IgD-negative memory B cell (primary cell): ENCODE data around the gene ATP6V1F. TPM values are rescaled to one million over a fixed set of nuclear protein-coding genes. Genes with fewer than 3 reads are reported as not detected.

ENCODE experiments used
- H3K27ac Mint-ChIP-seq, 3 donors: one replicate each; pipeline ENCODE4 v1.8.0; 2020 to 2022; ENCODE audit warnings: mild to moderate bottlenecking in 3 of 3, mixed read lengths in 3 of 3, moderate library complexity in 1 of 3
- H3K27me3 Mint-ChIP-seq: one replicate; pipeline ENCODE4 v1.8.0; 2021; ENCODE audit warnings: mixed read lengths
- H3K36me3 Mint-ChIP-seq: one replicate; pipeline ENCODE4 v1.8.0; 2020; ENCODE audit warnings: mild to moderate bottlenecking, mixed read lengths
- H3K4me1 Mint-ChIP-seq, 3 donors: one replicate each; pipeline ENCODE4 v1.8.0; 2020 to 2022; ENCODE audit warnings: mixed read lengths in 3 of 3, mild to moderate bottlenecking in 1 of 3
- H3K4me3 Mint-ChIP-seq, 4 donors: one replicate each; pipeline ENCODE4 v1.8.0; 2020 to 2022; ENCODE audit warnings: mild to moderate bottlenecking in 4 of 4, mixed read lengths in 4 of 4, moderate library complexity in 3 of 4
- H3K9me3 Mint-ChIP-seq, 3 donors: one replicate each; pipeline ENCODE4 v1.8.0; 2020 to 2021; ENCODE audit warnings: mixed read lengths in 3 of 3, mild to moderate bottlenecking in 1 of 3
- polyA plus RNA-seq: library from polyadenylated mRNA; unstranded; fragments of 300-500 nt; fragmentation: Illumina TruSeq; gene quantifications from one replicate; pipeline ENCODE4 v1.2.3, GENCODE V29; 2021

Gene ATP6V1F
- polyA plus RNA-seq, 1 donor from 2014 or later: 325 TPM

DNA sequence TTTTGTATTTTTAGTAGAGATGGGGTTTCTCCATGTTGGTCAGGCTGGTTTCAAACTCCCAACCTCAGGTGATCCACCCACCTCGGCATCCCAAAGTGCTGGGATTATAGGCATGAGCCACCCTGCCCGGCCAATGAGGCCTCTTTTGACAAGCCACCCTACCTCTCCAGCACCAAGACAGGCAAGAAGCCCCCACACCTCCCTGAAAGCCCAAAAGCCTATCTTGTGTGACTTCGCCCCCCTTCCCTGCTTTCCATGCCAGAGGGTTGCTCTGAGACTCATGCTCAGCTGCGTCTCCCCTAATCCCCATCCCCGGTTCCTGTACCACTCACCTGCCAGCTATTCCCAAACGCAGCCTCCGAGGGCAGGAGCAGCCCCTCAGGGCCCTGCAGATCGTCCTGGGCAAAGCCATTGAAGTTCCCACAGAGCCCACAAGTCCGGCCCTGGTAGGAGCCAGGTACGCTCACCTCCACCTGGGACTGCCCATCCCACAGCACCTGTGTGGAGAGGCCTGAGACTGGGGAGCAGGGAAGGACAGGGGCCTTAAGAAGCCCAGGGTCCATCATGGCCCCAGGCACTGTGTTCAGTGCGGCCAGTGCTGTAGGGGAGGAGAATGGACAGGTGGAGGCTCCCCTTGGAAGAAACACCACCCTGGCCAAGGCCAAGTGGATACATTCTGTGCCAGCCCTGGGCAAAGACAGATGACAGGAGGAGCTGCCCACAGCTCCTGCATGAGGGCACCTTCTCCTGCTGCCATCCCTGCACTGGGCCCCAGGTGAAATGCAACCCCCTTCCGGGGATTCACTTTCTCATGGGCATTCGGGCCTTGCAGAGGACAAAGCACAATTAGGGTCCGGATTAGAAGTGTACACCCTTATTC is 15.8 kb downstream of the ATP6V1F start:
- H3K27me3 Mint-ChIP-seq: no peaks in the 10 kb centered on the region
- H3K27ac Mint-ChIP-seq: no peak overlapping the region
- H3K9me3 Mint-ChIP-seq: no peaks in the 10 kb centered on the region
- H3K4me1 Mint-ChIP-seq: peaks cover 1 to 2% (median 2%) of the 10 kb centered on the region in 3 donors
- no peak overlapping the region for H3K4me3 Mint-ChIP-seq
- H3K36me3 Mint-ChIP-seq: peaks cover 2% of the 10 kb centered on the region

GRCh38 chr7:128879461-128879938 is 16.8 kb downstream of the ATP6V1F start:
- Mint-ChIP-seq H3K27me3 (no peaks in the 10 kb centered on the region), H3K9me3 (no peaks in the 10 kb centered on the region), H3K36me3 (peaks cover 2% of the 10 kb centered on the region), H3K4me3 (no peak overlapping the region), H3K4me1 (peaks cover 4 to 6% (median 5%) of the 10 kb centered on the region in 3 donors), H3K27ac (no peak overlapping the region)

DNA sequence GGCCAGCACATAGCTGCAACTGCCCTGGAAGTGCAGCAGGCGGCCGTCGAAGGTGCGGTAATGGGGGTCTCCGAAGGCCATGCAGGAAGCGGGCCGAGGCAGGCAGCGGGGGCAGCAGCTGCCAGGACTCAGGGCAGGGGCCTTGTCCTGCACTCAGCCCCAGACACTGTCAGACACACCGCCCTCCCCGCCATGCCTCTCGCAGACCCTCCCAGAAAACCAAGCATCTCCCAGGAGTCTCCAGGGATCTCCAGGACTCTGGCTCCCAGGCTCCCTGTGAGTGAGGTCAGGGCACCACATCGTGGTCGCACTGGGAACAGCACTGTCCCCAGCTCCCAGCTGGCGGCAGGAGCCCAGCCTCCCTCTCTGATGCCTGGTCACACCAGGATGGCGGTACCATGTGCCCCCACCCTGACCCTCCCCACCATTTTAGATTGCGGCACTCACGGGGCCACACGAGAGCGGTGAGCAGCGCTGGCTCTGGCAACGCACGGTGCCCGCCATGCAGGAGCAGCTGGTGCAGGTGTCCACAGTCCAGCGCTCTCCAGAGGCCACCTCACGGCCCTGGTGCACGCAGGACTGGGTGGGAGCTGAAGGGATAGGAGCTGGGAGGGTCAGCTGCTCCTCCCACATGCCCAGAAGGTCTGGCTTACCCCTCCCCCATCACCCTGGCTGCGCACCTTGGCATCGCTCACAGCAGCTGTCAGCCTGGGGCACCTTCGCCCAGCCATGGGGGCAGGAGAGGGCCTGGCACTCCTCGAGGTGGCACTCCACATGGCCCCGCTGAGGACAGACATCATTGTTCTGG is 17.5 kb downstream of the ATP6V1F start:
- Mint-ChIP-seq H3K4me3 (no peak overlapping the region), H3K9me3 (no peaks in the 10 kb centered on the region), H3K4me1 (peaks cover 4 to 6% (median 5%) of the 10 kb centered on the region in 3 donors), H3K36me3 (peaks cover 2% of the 10 kb centered on the region), H3K27me3 (no peaks in the 10 kb centered on the region), H3K27ac (no peak overlapping the region)

DNA sequence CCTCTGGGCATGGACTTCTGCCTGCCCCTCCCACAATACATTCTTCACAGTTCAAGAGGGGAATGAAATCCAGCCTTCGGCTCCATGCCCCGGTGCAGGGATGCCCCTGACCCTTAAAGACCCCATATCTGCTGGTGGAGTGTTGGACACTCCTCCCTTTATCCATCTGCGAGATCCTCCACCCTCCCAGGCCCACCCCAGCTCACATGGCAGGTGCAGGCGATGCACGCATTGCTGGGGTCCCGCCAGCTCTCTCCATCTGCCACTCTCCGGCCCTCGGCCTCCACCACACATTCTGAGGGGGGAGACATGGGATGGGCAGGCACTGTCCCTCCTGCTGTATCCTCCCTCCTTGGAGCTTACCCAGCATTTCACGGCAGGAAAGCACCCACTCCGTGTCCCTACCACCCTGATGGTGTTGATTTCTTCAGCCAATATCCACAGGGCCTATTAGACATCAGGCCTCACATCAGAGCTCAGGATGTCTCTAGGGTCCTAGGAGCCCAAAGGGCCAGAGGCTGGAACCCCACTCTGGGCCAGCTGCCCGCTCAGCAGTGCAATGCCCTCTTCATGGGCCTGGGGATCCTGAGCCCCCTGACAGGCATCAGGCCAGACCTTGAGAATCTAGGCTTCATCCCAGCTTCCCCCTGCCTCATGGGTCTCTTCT is 18.3 kb downstream of the ATP6V1F start:
- Mint-ChIP-seq H3K27ac (no peak overlapping the region), H3K4me3 (no peak overlapping the region), H3K9me3 (no peaks in the 10 kb centered on the region), H3K27me3 (peaks cover 3% of the 10 kb centered on the region), H3K36me3 (peaks cover 1% of the 10 kb centered on the region), H3K4me1 (peaks cover 4 to 6% (median 5%) of the 10 kb centered on the region in 3 donors)

DNA sequence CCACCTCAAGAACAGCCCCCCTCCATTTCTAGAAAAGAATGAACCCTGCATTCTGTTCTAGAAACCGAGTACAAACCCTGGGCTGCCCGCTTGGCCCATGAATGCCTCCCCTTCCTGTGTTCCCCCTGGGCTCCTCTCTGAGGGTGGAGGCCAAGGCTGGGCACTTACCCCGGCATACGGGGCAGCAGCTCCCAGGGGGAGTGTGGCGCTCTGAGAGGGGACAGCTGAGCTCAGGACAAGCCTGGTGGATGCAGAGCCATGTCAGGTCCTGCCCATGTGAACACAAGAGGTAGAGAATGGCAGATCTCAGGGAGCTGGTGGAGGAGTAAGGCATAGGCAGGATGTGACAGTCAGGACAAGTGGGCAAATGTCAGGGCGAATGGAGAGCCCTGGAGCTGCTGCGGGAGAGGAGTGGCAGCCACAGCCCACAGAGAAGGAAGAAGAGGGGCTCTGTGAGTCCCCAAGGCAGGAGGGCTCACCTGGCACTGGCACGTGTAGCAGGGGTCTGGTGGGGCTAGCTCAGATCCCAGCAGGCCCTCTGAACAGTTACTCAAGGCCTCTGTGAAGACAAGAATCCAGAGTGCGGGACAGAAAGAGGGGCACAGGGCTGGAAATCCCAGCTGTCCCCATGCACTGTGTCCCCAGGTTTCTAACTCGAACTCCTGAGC is 18.9 kb downstream of the ATP6V1F start:
- Mint-ChIP-seq H3K4me1 (peaks cover 4 to 6% (median 5%) of the 10 kb centered on the region in 3 donors), H3K27ac (no peak overlapping the region), H3K9me3 (no peaks in the 10 kb centered on the region), H3K4me3 (peak overlapping the region in 2 of 4 donors; percentile 39 to 44), H3K27me3 (peaks cover 3% of the 10 kb centered on the region), H3K36me3 (no peaks in the 10 kb centered on the region)

GRCh38 chr7:128882134-128882533 is 19.5 kb downstream of the ATP6V1F start:
- H3K4me3 Mint-ChIP-seq: peak overlapping the region in 1 of 4 donors; percentile 35
- H3K4me1 Mint-ChIP-seq: peaks cover 4 to 6% (median 5%) of the 10 kb centered on the region in 3 donors
- no peaks in the 10 kb centered on the region for H3K9me3 Mint-ChIP-seq
- no peak overlapping the region for H3K27ac Mint-ChIP-seq
- no peaks in the 10 kb centered on the region for H3K36me3 Mint-ChIP-seq
- H3K27me3 Mint-ChIP-seq: peaks cover 3% of the 10 kb centered on the region

DNA sequence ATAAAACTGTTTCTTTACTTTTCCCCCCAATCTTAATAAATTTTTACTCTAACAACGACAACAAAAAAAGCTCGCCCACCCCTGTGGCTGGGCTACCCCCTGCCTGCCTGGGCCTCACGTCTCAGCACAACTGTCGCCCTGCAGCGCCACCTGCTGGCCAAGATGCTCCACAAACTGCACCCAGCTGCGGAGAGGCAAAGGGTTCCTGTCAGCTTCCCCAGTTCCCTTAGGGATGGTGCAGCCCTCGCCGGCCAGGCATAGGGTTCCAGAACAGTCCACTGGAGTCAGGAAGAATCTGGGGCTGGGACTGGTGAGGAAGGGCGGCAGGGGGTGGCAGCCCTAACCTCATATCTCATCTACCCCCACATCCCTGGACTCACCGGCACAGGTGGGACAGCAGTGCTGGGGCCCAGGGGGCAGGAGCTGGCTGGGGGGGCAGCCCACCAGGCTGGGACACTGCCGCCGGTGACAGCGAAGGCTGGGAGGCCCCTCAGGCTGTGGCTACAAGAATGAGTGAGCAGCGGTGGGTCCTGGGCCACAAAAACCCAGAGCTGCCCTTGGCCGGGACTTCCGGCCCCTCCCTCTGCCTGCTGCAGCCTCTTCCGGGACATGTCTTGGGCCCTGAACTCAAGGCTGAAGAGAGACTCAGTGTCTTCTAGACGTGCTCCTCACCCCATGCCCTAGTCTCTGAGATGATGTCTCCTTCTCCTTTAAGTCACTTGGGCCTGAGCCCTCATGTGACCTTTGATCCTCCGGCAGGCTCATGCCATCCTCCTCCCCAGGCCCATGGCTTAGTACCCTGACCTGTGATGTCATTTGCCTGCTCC is 21.2 kb downstream of the ATP6V1F start:
- H3K4me1 Mint-ChIP-seq: peaks cover 3 to 6% (median 4%) of the 10 kb centered on the region in 3 donors
- peak overlapping the region; percentile 19 to 91 (median 67) for H3K27ac Mint-ChIP-seq
- peak overlapping the region; percentile 8 to 92 (median 86) for H3K4me3 Mint-ChIP-seq
- H3K36me3 Mint-ChIP-seq: no peaks in the 10 kb centered on the region
- H3K9me3 Mint-ChIP-seq: no peaks in the 10 kb centered on the region
- peaks cover 3% of the 10 kb centered on the region for H3K27me3 Mint-ChIP-seq

GRCh38 chr7:128884561-128885369 is 22.1 kb downstream of the ATP6V1F start:
- Mint-ChIP-seq H3K36me3 (no peaks in the 10 kb centered on the region), H3K4me1 (peaks cover 3 to 6% (median 4%) of the 10 kb centered on the region in 3 donors), H3K27ac (peak overlapping the region in 1 of 3 donors; percentile 67), H3K4me3 (peak overlapping the region; percentile 8 to 81 (median 62)), H3K27me3 (peaks cover 5% of the 10 kb centered on the region), H3K9me3 (no peaks in the 10 kb centered on the region)

DNA sequence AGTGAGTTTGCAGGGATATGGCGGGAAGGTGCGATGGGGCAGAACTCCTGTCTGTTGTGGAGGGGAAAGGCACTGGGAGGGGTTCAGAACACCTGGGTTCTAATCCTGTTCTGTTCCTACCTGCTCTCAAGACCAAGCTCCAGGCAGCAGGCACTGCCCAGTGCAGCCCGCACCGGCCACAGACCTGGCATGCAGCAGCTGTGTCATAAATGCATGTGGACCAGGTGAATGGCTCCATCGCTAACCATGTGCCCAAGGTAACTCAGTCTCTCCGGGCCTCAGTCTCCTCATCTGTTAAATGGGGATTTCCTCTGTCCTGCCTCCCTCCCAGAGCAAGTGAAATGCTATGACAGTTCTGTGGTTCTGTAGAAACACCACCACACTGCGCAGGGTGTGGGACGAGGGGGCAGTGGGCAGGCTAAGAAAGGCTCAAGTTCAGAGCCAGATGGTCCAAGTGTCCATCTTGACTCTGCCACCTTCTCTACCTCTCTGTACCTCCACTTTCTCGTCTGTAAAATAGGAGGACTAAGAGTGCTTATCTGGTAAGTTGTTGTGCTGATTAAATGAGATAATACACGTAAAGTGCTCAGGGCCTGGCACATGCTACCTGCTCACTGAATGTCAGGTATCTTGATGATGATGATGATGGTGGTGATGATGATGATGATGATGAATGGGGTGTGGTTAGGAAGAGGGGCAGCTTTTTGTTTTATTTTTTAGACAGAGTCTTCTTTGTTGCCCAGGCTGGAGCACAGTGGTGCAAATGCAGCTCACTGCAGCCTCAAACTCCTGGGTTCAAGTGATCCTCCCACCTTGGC is 22.9 kb downstream of the ATP6V1F start:
- Mint-ChIP-seq H3K9me3 (no peaks in the 10 kb centered on the region), H3K27ac (no peak overlapping the region)

GRCh38 chr7:128886391-128887168 is 23.9 kb downstream of the ATP6V1F start:
- Mint-ChIP-seq H3K4me1 (peaks cover 3 to 6% (median 4%) of the 10 kb centered on the region in 3 donors), H3K27ac (no peak overlapping the region), H3K4me3 (no peak overlapping the region), H3K36me3 (no peaks in the 10 kb centered on the region), H3K9me3 (no peaks in the 10 kb centered on the region), H3K27me3 (peaks cover 5% of the 10 kb centered on the region)

More for the DNA sequence above, 22.9 kb downstream of the ATP6V1F start:
- Mint-ChIP-seq H3K36me3 (no peaks in the 10 kb centered on the region), H3K4me1 (peaks cover 3 to 6% (median 4%) of the 10 kb centered on the region in 3 donors), H3K27me3 (peaks cover 5% of the 10 kb centered on the region), H3K4me3 (peak overlapping the region in 1 of 4 donors; percentile 59)

- H3K27ac Mint-ChIP-seq: no peak overlapping the region
- no peaks in the 10 kb centered on the region for H3K36me3 Mint-ChIP-seq
- peaks cover 3 to 6% (median 4%) of the 10 kb centered on the region in 3 donors for H3K4me1 Mint-ChIP-seq
- peaks cover 9% of the 10 kb centered on the region for H3K27me3 Mint-ChIP-seq
- no peaks in the 10 kb centered on the region for H3K9me3 Mint-ChIP-seq
- no peak overlapping the region for H3K4me3 Mint-ChIP-seq
These were observed 24.7 kb downstream of the ATP6V1F start for GRCh38 chr7:128887169-128888038.
